ENCODE measurements around the gene SMO. TPM values are rescaled to one million over a fixed set of nuclear protein-coding genes. Genes with fewer than 3 reads are reported as not detected.

The SMO gene
- total RNA-seq, 1 experiment from 2014 or later, result 35.5 TPM

DNA sequence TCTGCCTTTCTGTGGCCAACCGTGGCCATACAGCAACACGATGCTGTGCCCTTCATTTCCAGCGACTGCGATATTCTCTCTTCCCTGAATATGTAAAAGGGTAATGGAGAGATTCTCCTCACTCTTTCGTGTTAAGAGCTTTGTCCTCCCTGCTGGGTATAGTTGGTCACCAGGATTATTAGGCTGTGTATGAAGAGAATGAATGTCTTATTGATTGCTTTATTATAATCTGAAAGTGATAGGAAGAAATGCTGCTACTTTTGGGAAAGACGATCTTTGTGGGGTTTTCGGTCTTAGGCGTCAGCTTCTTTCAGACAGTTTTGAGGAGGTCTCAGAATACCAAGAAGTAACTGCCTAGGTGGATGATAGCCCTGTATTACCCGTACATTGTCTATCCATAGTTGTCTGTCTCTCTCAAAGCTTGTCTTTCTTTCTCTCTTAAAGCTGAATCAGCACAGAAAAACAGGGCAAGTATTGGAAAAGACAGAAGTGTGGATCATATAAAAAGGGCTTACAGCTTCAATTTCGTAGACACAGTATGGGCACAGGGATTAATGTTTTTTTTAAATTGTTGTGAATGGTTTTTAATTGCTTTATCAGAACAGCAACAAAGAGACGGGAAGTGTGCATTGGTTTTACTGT lies 37.6 kb downstream of the SMO start:
- DNase-seq, result no peak
- Mint-ChIP-seq H3K4me1 (ENCODE audit: low read depth, unreplicated experiment) (peaks cover 10% of the 10 kb centered on the region), H3K27me3 (ENCODE audit: insufficient read depth, unreplicated experiment) (no peaks in the 10 kb centered on the region), H3K27ac (ENCODE audit: unreplicated experiment) (peak overlapping the region; percentile 86), H3K9me3 (ENCODE audit: unreplicated experiment) (no peaks in the 10 kb centered on the region), H3K4me3 (ENCODE audit: unreplicated experiment) (peak overlapping the region; percentile 87), H3K36me3 (ENCODE audit: insufficient read depth, unreplicated experiment) (no peaks in the 10 kb centered on the region)
- intact Hi-C loops (cut with micrococcal nuclease; ENCODE audit: unreplicated experiment), result no loop called here
- Histone ChIP-seq H3K36me3 (ENCODE audit: control insufficient read depth, insufficient read depth, low read length) (no peaks in the 10 kb centered on the region), H3K9me3 (no peaks in the 10 kb centered on the region), H3K27me3 (replicated peaks; ENCODE audit: control insufficient read depth, insufficient read depth, low read length) (no peaks in the 10 kb centered on the region), H3K4me3 (ENCODE audit: low read depth, low read length) (peak overlapping the region; percentile 81), H3K4me1 (0 out of 2 replicates have a peak, but pooled peaks cover 9% of the 10 kb centered on the region)
- TF ChIP-seq, protein P1, sequence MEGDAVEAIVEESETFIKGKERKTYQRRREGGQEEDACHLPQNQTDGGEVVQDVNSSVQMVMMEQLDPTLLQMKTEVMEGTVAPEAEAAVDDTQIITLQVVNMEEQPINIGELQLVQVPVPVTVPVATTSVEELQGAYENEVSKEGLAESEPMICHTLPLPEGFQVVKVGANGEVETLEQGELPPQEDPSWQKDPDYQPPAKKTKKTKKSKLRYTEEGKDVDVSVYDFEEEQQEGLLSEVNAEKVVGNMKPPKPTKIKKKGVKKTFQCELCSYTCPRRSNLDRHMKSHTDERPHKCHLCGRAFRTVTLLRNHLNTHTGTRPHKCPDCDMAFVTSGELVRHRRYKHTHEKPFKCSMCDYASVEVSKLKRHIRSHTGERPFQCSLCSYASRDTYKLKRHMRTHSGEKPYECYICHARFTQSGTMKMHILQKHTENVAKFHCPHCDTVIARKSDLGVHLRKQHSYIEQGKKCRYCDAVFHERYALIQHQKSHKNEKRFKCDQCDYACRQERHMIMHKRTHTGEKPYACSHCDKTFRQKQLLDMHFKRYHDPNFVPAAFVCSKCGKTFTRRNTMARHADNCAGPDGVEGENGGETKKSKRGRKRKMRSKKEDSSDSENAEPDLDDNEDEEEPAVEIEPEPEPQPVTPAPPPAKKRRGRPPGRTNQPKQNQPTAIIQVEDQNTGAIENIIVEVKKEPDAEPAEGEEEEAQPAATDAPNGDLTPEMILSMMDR (IDR thresholded peaks at IDR 0.05; ENCODE audit: insufficient read depth in 1 of 2, low read depth in 1 of 2, low read length in 1 of 2, severe bottlenecking in 1 of 2, unreplicated experiment in 1 of 2), result no peak
- BruUV-seq (replicated peaks), result TSS peak; percentile 51
- POLR2A ChIA-PET, result no interaction called here
- CTCF ChIA-PET, result interaction anchor here (1.0 to 2.4 kb wide), 2 partner anchors 8 to 62 kb away, joined by 3 to 6 read pairs; no protein-coding TSS in a partner anchor

DNA sequence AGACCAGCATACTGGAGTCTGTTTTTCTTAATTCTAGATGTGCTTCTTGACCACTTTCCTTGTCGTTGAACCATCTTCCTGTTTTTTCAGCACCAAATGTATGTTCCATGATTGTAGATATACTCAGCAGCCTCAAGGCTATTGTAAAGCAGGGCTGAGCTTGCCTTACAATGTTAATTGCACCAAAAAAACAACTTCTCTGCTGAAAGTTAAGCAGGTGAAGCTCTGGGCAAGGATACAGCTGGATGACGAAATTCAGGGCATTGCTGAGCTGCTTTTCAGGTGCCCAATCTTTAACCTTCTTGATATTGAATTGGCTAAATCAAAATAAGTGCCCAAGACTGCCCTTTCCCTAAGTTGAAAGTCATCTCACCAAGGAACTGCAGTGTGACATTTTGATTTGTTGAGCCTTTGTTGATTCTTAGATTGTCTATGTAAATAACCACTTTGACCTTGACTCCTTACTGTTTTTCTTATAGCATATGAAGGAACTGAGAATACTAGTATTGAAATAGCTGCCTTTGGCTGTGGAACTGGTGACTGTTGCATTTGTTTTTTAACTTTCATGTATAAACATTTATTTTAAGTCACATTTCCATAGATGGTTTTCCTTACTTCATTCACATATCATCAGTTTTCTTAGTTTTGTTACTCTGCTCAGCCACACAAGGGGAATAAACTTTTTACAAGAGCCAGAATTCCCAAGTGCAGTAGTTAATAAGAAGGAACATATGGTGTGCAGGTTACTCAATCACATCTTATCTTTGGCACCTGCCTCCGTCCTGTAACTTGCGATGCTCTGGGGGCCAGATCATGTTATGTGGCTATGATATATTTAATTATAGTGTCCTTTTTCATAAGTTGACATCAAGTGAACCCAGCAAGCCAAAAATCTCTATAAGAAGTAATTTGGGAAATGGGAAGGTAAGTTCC lies 39.5 kb downstream of the SMO start:
- DNase-seq, result no peak
- Mint-ChIP-seq H3K4me3 (ENCODE audit: unreplicated experiment) (no peak overlapping the region), H3K9me3 (ENCODE audit: unreplicated experiment) (no peaks in the 10 kb centered on the region), H3K36me3 (ENCODE audit: insufficient read depth, unreplicated experiment) (no peaks in the 10 kb centered on the region), H3K27me3 (ENCODE audit: insufficient read depth, unreplicated experiment) (no peaks in the 10 kb centered on the region), H3K27ac (ENCODE audit: unreplicated experiment) (no peak overlapping the region), H3K4me1 (ENCODE audit: low read depth, unreplicated experiment) (peaks cover 10% of the 10 kb centered on the region)
- H3K4me3 ChIP-seq (ENCODE audit: low read depth, low read length), result no peak overlapping the region
- intact Hi-C loops (cut with micrococcal nuclease; ENCODE audit: unreplicated experiment), result no loop called here
- H3K27me3 ChIP-seq (replicated peaks; ENCODE audit: control insufficient read depth, insufficient read depth, low read length), result no peaks in the 10 kb centered on the region
- H3K4me1 ChIP-seq, result 0 out of 2 replicates have a peak, but pooled peaks cover 9% of the 10 kb centered on the region
- POLR2A ChIA-PET, result no interaction called here
- no TSS peak for BruUV-seq (replicated peaks)
- no peaks in the 10 kb centered on the region for H3K36me3 ChIP-seq (ENCODE audit: control insufficient read depth, insufficient read depth, low read length)
- TF ChIP-seq, protein P1 (IDR thresholded peaks at IDR 0.05; ENCODE audit: insufficient read depth in 1 of 2, low read depth in 1 of 2, low read length in 1 of 2, severe bottlenecking in 1 of 2, unreplicated experiment in 1 of 2), result no peak
- no peaks in the 10 kb centered on the region for H3K9me3 ChIP-seq
- CTCF ChIA-PET, result interaction anchor here (0.6 to 2.4 kb wide), 3 partner anchors 10 to 227 kb away, joined by 6 to 8 read pairs (median 6); no protein-coding TSS in a partner anchor

DNA sequence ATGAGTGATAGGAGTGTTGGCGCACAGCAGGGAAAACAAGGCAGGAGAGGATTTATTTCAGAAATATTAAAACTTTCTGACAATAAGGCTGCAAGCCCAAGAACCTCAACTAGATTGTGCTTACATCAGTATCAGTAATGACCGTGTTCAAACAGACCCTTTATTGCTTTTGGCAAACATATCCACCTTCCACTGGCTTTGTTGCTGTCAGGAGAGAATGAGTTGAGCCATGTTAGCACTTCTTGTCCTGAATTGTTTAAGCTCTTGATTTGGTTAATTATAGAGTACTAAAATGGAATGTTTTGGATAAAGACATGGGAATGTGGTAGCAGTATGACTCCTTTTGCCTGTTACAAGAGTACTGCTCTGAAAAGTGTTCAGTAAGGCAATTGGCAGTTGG lies 40.2 kb downstream of the SMO start:
- ChIA-PET POLR2A (no interaction called here), CTCF (no interaction called here)
- intact Hi-C loops (cut with micrococcal nuclease; ENCODE audit: unreplicated experiment), result no loop called here
- Histone ChIP-seq H3K4me1 (0 out of 2 replicates have a peak, but pooled peaks cover 8% of the 10 kb centered on the region), H3K36me3 (ENCODE audit: control insufficient read depth, insufficient read depth, low read length) (no peaks in the 10 kb centered on the region), H3K9me3 (no peaks in the 10 kb centered on the region), H3K27me3 (replicated peaks; ENCODE audit: control insufficient read depth, insufficient read depth, low read length) (no peaks in the 10 kb centered on the region), H3K4me3 (ENCODE audit: low read depth, low read length) (no peak overlapping the region)
- no peak for DNase-seq
- TF ChIP-seq, protein P1 (IDR thresholded peaks at IDR 0.05; ENCODE audit: insufficient read depth in 1 of 2, low read depth in 1 of 2, low read length in 1 of 2, severe bottlenecking in 1 of 2, unreplicated experiment in 1 of 2), result no peak
- H3K4me1 Mint-ChIP-seq (ENCODE audit: low read depth, unreplicated experiment), result peaks cover 10% of the 10 kb centered on the region
- no peak overlapping the region for H3K4me3 Mint-ChIP-seq (ENCODE audit: unreplicated experiment)
- no peaks in the 10 kb centered on the region for H3K9me3 Mint-ChIP-seq (ENCODE audit: unreplicated experiment)
- H3K27ac Mint-ChIP-seq (ENCODE audit: unreplicated experiment), result no peak overlapping the region
- H3K36me3 Mint-ChIP-seq (ENCODE audit: insufficient read depth, unreplicated experiment), result no peaks in the 10 kb centered on the region
- BruUV-seq (replicated peaks), result no TSS peak
- no peaks in the 10 kb centered on the region for H3K27me3 Mint-ChIP-seq (ENCODE audit: insufficient read depth, unreplicated experiment)

Data from Caco-2 (cell line).